Measurements from ENCODE around the gene GTF2F2. TPM values are rescaled to one million over a fixed set of nuclear protein-coding genes. Genes with fewer than 3 reads are reported as not detected.

The GTF2F2 gene
- total and polyA plus RNA-seq, 9 of the 15 experiments (the other 6 are each of a cell fraction or from before 2014, with no cell fraction given): 19.7 to 44.8 (median 32.4) TPM

DNA sequence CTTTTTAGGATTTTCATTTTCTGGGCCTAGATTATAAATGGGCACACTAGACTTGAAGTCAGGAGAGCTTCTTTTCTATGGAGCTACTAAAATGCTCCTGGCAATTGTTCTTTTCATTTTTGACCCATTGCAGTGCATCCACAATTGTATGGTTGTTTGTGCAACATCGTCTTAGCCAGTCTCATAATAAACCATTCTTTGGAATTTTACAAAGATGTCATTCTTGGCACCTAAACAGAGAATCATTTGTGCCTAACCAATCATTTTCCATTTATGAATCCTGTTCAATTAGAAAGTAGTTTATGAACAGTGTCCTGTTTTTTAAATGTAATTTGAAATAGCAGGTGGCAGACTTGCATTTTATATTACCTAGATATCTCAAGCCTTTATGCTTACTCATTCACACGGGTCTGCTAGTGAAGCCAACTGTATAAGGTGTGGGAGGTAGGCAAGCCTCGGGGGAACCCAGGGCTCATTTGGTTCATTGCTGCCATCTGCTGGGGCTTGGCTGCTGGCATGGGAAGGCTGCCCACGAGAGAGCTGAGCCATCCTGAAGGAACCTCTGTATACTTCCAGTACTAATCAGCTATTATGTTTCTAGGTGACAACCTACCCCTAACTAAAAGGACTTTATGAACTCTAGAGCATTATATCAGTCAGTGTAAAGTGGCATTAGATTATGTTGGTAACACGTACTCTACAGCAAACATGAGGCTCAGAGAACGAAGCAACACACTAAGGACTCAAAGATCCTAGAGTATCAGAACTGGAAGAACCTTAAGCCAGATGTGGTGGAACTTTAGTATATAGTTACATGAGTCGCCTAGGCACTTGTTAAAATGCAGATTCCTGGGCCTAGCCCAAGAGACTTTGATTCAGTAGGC is 160.7 kb downstream of the GTF2F2 start (continued):
- no peak for TF ChIP-seq MYNN (IDR thresholded peaks at IDR 0.05)
- no peak for TF ChIP-seq MYNN (CRISPR knock-in tag; IDR thresholded peaks at IDR 0.05)
- TF ChIP-seq, protein P1, sequence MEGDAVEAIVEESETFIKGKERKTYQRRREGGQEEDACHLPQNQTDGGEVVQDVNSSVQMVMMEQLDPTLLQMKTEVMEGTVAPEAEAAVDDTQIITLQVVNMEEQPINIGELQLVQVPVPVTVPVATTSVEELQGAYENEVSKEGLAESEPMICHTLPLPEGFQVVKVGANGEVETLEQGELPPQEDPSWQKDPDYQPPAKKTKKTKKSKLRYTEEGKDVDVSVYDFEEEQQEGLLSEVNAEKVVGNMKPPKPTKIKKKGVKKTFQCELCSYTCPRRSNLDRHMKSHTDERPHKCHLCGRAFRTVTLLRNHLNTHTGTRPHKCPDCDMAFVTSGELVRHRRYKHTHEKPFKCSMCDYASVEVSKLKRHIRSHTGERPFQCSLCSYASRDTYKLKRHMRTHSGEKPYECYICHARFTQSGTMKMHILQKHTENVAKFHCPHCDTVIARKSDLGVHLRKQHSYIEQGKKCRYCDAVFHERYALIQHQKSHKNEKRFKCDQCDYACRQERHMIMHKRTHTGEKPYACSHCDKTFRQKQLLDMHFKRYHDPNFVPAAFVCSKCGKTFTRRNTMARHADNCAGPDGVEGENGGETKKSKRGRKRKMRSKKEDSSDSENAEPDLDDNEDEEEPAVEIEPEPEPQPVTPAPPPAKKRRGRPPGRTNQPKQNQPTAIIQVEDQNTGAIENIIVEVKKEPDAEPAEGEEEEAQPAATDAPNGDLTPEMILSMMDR (IDR thresholded peaks at IDR 0.05 in 2 of 3, conservative IDR thresholded peaks at IDR 0.05 in 1 of 3; ENCODE audit: insufficient read depth in 2 of 3, low read depth in 1 of 3, low read length in 3 of 3): peak; percentile 24 to 40 (median 31); a peak in 3 of 6 replicates
- no peak for TF ChIP-seq ARID1B (IDR thresholded peaks at IDR 0.05)
- TF ChIP-seq, protein P2, sequence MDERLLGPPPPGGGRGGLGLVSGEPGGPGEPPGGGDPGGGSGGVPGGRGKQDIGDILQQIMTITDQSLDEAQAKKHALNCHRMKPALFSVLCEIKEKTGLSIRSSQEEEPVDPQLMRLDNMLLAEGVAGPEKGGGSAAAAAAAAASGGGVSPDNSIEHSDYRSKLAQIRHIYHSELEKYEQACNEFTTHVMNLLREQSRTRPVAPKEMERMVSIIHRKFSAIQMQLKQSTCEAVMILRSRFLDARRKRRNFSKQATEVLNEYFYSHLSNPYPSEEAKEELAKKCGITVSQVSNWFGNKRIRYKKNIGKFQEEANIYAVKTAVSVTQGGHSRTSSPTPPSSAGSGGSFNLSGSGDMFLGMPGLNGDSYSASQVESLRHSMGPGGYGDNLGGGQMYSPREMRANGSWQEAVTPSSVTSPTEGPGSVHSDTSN (CRISPR knock-in tag; IDR thresholded peaks at IDR 0.05; ENCODE audit: low read depth): no peak
- TF ChIP-seq, protein P2 (tag; conservative IDR thresholded peaks at IDR 0.05; ENCODE audit: low read depth): no peak
- TF ChIP-seq, protein P3, sequence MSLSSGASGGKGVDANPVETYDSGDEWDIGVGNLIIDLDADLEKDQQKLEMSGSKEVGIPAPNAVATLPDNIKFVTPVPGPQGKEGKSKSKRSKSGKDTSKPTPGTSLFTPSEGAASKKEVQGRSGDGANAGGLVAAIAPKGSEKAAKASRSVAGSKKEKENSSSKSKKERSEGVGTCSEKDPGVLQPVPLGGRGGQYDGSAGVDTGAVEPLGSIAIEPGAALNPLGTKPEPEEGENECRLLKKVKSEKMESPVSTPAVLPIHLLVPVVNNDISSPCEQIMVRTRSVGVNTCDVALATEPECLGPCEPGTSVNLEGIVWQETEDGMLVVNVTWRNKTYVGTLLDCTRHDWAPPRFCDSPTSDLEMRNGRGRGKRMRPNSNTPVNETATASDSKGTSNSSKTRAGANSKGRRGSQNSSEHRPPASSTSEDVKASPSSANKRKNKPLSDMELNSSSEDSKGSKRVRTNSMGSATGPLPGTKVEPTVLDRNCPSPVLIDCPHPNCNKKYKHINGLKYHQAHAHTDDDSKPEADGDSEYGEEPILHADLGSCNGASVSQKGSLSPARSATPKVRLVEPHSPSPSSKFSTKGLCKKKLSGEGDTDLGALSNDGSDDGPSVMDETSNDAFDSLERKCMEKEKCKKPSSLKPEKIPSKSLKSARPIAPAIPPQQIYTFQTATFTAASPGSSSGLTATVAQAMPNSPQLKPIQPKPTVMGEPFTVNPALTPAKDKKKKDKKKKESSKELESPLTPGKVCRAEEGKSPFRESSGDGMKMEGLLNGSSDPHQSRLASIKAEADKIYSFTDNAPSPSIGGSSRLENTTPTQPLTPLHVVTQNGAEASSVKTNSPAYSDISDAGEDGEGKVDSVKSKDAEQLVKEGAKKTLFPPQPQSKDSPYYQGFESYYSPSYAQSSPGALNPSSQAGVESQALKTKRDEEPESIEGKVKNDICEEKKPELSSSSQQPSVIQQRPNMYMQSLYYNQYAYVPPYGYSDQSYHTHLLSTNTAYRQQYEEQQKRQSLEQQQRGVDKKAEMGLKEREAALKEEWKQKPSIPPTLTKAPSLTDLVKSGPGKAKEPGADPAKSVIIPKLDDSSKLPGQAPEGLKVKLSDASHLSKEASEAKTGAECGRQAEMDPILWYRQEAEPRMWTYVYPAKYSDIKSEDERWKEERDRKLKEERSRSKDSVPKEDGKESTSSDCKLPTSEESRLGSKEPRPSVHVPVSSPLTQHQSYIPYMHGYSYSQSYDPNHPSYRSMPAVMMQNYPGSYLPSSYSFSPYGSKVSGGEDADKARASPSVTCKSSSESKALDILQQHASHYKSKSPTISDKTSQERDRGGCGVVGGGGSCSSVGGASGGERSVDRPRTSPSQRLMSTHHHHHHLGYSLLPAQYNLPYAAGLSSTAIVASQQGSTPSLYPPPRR (CRISPR knock-in tag; IDR thresholded peaks at IDR 0.05; ENCODE audit: borderline replicate concordance): no peak
- TF ChIP-seq NCOA6 (IDR thresholded peaks at IDR 0.05): no peak
- TF ChIP-seq, protein P4, sequence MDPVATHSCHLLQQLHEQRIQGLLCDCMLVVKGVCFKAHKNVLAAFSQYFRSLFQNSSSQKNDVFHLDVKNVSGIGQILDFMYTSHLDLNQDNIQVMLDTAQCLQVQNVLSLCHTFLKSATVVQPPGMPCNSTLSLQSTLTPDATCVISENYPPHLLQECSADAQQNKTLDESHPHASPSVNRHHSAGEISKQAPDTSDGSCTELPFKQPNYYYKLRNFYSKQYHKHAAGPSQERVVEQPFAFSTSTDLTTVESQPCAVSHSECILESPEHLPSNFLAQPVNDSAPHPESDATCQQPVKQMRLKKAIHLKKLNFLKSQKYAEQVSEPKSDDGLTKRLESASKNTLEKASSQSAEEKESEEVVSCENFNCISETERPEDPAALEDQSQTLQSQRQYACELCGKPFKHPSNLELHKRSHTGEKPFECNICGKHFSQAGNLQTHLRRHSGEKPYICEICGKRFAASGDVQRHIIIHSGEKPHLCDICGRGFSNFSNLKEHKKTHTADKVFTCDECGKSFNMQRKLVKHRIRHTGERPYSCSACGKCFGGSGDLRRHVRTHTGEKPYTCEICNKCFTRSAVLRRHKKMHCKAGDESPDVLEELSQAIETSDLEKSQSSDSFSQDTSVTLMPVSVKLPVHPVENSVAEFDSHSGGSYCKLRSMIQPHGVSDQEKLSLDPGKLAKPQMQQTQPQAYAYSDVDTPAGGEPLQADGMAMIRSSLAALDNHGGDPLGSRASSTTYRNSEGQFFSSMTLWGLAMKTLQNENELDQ (CRISPR knock-in tag; IDR thresholded peaks at IDR 0.05; ENCODE audit: borderline replicate concordance): no peak
- TF ChIP-seq SMC3 (conservative IDR thresholded peaks at IDR 0.05; ENCODE audit: insufficient read depth, low read depth, low read length): 0 out of 2 replicates have a peak, but pooled peaks have one; percentile 6
- TF ChIP-seq SREBF1 (IDR thresholded peaks at IDR 0.05; ENCODE audit: borderline replicate concordance, low read depth, low read length): no peak
- no peak for TF ChIP-seq HLTF (IDR thresholded peaks at IDR 0.05)
